SJSA1 (cell line): Measurements from ENCODE around the gene C1QC. TPM values are rescaled to one million over a fixed set of nuclear protein-coding genes. Genes with fewer than 3 reads are reported as not detected.

ENCODE experiments used
- DNase-seq, 2 experiments: peaks; one replicate each; pipeline ENCODE4 v3.0.0-alpha.2; 2015 to 2020; ENCODE audit warnings: low spot score in 2 of 2, low read depth in 1 of 2
- H3K27ac ChIP-seq: fragments of 250-450 bp; sonication (Bioruptor Pico); 2 replicates; pipeline ENCODE4 v1.5.1; 2020; ENCODE audit warnings: mild to moderate bottlenecking, moderate library complexity
- H3K27me3 ChIP-seq: fragments of 250-450 bp; sonication (Bioruptor Pico); replicated peaks from 2 replicates; pipeline ENCODE4 v1.5.1; 2020; ENCODE audit warnings: mild to moderate bottlenecking, moderate library complexity
- H3K36me3 ChIP-seq: fragments of 250-450 bp; sonication (Bioruptor Pico); 2 replicates; pipeline ENCODE4 v1.5.1; 2020; ENCODE audit warnings: mild to moderate bottlenecking
- H3K4me1 ChIP-seq: fragments of 250-450 bp; sonication (Bioruptor Pico); replicated peaks from 2 replicates; pipeline ENCODE4 v1.6.1; 2021; ENCODE audit warnings: mild to moderate bottlenecking
- H3K4me3 ChIP-seq: fragments of 250-450 bp; sonication (Bioruptor Pico); 2 replicates; pipeline ENCODE4 v1.5.1; 2020; ENCODE audit warnings: mild to moderate bottlenecking
- H3K9me3 ChIP-seq: fragments of 250-450 bp; sonication (Bioruptor Pico); replicated peaks from 2 replicates; pipeline ENCODE4 v1.5.1; 2020; ENCODE audit warnings: mild to moderate bottlenecking
- total RNA-seq: library from RNA; depleted of rRNA; stranded (reverse); fragments of >200 nt; shearing (Covaris generic); gene quantifications from 2 replicates; pipeline ENCODE4 v1.2.3, GENCODE V29; 2014

The C1QC gene
- total RNA-seq, 1 experiment from 2014 or later: not detected

DNA sequence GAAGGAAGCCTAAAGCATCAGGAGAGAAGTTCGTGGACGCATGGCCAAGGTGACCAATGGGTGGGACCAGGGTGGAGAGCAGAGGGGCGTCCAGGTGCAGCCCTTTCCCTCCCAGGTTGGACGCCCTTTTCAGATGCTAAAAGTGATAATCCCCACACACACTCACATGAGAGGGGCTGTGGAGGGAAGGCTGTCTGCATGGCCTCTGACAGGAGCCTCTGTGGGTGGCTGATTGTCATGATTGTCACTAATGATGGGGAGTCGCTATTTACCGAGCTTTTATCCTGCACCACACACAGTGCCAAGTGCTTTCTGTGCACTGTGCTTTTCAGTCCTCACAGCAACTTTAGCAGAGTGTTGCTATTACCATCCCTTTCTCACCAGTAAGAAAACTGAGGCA lies 34.1 kb upstream of the C1QC start:
- Histone ChIP-seq H3K9me3 (no peaks in the 10 kb centered on the region), H3K4me3 (no peak overlapping the region), H3K36me3 (no peaks in the 10 kb centered on the region), H3K4me1 (no peaks in the 10 kb centered on the region), H3K27me3 (peaks cover 20% of the 10 kb centered on the region), H3K27ac (no peak overlapping the region)
- no peak for DNase-seq

DNA sequence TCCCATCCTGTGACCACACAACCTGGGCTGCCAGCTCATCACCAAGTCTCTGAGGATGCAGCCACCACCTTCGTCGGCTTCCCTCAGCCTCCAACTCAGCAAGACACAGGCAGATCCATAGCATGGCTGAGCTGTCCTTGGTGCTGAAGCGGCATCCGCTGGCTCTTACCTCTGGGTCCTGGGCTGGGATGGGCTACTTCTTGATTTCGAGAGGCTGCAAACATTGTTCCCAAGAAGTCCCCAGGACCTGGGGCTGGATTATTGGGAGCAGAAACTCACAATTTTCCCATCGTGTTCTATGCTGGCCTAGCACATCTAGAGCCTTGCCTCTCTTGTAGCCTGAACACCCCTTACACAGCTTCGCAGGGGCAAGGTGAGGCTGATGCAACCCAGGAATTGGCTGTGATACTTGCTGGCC lies 31.9 kb upstream of the C1QC start:
- Histone ChIP-seq H3K27me3 (peaks cover 32% of the 10 kb centered on the region), H3K9me3 (no peaks in the 10 kb centered on the region), H3K4me1 (no peaks in the 10 kb centered on the region), H3K36me3 (no peaks in the 10 kb centered on the region), H3K4me3 (no peak overlapping the region), H3K27ac (no peak overlapping the region)
- DNase-seq: peak in 1 of 2 experiments; percentile 38

DNA sequence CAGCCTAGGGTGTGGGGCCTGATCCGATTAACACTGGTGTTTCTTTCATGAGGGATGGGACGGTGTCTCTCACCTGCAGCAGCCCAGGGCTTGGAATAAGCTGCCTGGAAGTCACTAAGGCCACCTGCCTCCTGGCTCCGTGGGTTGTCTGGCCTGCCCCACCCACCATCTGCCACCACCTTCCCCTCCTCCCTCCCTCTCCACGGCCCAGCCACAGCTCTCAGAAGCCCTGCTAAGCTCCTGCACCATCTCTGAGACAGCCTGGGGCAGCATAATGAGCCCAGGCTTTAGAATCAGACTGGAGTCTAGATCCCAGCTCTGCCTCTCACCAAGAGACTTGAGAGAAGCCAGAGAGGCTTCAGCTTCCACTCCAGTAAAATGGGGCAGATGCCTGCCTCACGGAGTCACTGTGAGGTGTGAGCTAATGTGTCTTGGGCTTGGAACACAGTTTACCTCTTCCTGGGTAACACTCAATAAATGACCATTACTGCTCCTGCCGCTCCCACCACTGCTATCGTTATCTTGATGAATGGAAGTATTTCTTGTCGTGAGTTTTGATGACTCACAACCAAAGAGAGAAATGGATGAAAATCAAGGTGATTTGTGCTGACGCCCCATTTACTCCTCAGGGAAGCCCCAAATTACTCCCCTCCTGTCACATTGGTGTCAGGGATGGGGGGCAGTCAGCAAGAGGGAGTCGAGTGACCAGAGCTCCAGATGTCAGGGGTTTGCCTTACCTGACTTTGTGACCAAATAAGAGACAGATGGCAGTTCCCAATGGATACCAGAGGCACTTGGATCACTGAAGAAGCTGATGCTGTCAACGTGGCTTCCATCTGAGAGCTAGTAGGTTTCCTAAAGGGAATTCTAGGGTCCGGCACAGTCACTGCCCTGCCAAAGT lies 30.5 kb upstream of the C1QC start:
- Histone ChIP-seq H3K9me3 (no peaks in the 10 kb centered on the region), H3K27ac (no peak overlapping the region), H3K4me1 (no peaks in the 10 kb centered on the region), H3K27me3 (peaks cover 41% of the 10 kb centered on the region), H3K36me3 (no peaks in the 10 kb centered on the region), H3K4me3 (no peak overlapping the region)
- DNase-seq: no peak

DNA sequence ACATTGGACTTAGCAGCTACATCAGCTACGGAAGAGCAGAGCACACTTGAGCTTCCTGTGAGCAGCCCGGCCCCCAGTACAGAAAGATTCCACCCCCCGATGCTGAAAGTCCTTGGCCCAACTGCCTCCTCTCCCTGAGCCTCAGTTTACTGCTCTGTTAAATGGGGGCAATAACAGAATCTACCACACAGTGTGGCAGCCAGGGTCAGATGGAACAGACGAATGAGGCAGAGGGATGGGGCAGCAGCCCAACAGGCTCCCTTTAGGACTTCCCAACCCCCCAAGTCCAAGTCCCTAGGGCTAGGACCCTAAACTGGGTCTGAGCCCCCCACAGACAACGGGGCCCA lies 29.9 kb upstream of the C1QC start:
- Histone ChIP-seq H3K27me3 (peaks cover 47% of the 10 kb centered on the region), H3K36me3 (no peaks in the 10 kb centered on the region), H3K9me3 (no peaks in the 10 kb centered on the region), H3K27ac (no peak overlapping the region), H3K4me1 (no peaks in the 10 kb centered on the region), H3K4me3 (no peak overlapping the region)
- DNase-seq: no peak

DNA sequence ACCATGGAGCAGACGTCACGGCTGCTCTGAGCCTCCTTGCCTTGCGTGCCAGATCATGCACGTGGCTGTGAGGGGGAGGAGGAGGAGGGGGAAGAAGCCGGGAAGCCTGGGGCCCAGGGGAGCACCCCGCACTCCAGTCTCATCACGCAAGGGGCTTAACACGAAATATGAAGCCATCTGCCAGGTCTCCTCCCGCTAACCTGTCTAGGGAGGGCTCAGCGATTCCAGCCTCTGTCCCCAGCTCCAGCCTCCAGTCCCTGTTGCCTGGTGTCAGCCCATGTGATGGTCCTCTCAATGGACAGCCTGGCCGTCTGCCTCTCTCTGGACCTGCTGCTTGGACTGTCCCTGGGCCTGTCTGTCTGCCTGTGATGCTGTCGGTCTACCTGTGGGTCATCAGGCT lies 29.5 kb upstream of the C1QC start:
- Histone ChIP-seq H3K4me3 (no peak overlapping the region), H3K27me3 (peaks cover 51% of the 10 kb centered on the region), H3K9me3 (no peaks in the 10 kb centered on the region), H3K36me3 (no peaks in the 10 kb centered on the region), H3K27ac (no peak overlapping the region), H3K4me1 (no peaks in the 10 kb centered on the region)
- DNase-seq: no peak

DNA sequence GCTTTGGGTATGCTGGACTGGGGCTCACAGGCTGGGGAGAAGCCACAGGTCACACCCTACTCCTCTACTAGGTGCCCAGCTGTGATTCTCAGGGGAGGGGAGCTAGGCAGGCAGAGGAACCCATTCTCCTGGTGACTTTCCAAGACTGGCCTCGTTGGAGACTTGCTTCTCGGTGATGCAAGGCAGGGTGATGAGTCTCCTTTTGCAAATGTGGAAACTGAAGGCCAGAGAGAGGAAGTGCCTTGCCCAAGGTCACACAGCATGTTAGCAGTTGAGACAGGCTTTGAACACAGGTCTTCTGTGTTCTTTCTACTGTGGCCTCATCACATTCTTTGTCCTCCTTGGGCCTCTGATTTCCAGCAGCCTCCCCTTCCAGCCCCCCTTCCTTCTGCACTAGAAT lies 27.5 kb upstream of the C1QC start:
- peaks cover 69% of the 10 kb centered on the region for H3K27me3 ChIP-seq
- H3K27ac ChIP-seq: no peak overlapping the region
- H3K4me3 ChIP-seq: no peak overlapping the region
- H3K36me3 ChIP-seq: no peaks in the 10 kb centered on the region
- no peaks in the 10 kb centered on the region for H3K9me3 ChIP-seq
- DNase-seq: no peak
- H3K4me1 ChIP-seq: no peaks in the 10 kb centered on the region

DNA sequence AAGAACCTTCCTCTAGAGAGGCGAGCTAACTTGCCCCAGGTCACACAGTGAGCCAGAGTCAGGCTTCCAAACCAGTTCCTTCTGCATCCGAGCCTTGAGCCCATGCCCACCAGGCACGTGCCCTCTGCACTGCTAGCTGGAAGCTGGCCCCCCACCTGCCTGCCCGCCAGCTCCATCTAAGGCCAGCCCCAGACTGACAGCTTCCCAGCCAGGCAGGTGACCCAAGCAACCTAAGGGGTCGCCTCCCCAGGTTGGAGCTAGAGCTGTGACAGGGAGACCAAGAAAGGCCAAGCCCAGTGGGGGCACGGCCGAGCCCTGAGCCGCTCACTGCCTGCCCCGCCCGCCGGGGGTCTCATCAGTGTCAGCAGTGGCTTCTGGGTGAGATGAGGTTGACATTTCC lies 26.9 kb upstream of the C1QC start:
- Histone ChIP-seq H3K9me3 (no peaks in the 10 kb centered on the region), H3K4me3 (no peak overlapping the region), H3K4me1 (no peaks in the 10 kb centered on the region), H3K36me3 (no peaks in the 10 kb centered on the region), H3K27me3 (peaks cover 74% of the 10 kb centered on the region), H3K27ac (no peak overlapping the region)
- no peak for DNase-seq

DNA sequence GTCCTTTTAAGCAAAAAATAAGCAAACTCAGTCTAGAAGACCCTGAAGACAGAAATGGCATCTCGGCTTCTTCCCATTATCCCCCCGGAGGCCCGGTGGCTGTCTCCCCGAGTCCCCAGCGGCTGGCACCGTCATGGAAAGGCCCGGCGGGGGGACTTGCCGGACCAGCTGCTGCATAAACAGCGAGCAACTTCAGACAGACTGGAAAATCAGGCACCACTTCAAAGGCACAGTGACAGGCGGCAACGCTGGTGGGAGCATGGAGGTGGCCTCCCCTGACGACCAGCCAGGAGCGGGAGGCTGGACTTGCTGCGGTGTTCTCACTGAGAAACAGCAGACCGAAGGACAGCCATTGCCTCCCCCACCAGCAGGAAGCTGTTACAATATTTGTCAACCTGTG lies 25.4 kb upstream of the C1QC start:
- H3K4me1 ChIP-seq: no peaks in the 10 kb centered on the region
- no peak overlapping the region for H3K4me3 ChIP-seq
- H3K27me3 ChIP-seq: peaks cover 87% of the 10 kb centered on the region
- no peak overlapping the region for H3K27ac ChIP-seq
- H3K36me3 ChIP-seq: no peaks in the 10 kb centered on the region
- DNase-seq: no peak
- no peaks in the 10 kb centered on the region for H3K9me3 ChIP-seq

DNA sequence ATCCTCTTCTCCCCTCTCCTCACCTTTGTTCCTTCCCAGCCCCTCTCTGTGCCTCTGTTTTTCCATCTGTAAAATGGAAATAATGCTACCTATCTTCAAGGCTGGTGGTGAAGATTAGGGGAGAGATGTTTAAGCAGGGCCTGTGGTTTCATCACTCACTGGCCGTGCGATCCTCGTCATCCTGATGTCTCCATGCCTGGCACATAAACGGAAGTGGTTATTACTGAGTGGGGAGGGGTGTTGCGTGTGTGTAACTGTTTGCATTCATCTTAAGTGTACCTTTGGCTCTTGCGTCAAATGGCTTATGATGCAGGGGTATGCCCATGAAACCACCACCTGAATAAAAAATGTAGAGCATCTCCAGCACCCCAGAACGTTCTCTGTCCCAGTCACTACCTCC lies 24.2 kb upstream of the C1QC start:
- DNase-seq: no peak
- no peaks in the 10 kb centered on the region for H3K9me3 ChIP-seq
- peaks cover 84% of the 10 kb centered on the region for H3K27me3 ChIP-seq

DNA sequence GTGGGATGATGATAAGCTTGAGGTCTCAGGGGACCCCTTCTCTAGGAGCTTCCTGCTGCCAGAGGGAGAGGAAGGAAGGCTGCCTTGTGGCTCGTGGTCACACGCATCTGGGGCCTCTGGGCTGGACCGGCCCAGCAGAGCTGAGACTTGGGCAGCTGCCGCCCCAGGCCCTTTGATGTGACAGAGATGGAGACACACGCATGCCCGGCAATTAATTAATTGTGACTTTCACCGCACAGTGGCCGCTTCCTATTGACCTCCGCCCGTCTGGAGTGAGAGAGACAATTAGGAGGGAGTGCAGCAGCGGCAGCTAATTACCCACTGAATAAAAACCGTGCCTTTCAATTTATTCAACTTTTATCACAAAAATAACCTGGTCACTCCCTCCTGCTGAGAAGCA lies 23.6 kb upstream of the C1QC start:
- H3K36me3 ChIP-seq: no peaks in the 10 kb centered on the region
- peaks cover 82% of the 10 kb centered on the region for H3K27me3 ChIP-seq
- H3K4me1 ChIP-seq: no peaks in the 10 kb centered on the region
- H3K27ac ChIP-seq: no peak overlapping the region
- no peak overlapping the region for H3K4me3 ChIP-seq
- H3K9me3 ChIP-seq: no peaks in the 10 kb centered on the region
- no peak for DNase-seq

More for the DNA sequence above, 24.2 kb upstream of the C1QC start:
- no peak overlapping the region for H3K27ac ChIP-seq
- H3K4me3 ChIP-seq: no peak overlapping the region
- H3K36me3 ChIP-seq: no peaks in the 10 kb centered on the region
- no peaks in the 10 kb centered on the region for H3K4me1 ChIP-seq

DNA sequence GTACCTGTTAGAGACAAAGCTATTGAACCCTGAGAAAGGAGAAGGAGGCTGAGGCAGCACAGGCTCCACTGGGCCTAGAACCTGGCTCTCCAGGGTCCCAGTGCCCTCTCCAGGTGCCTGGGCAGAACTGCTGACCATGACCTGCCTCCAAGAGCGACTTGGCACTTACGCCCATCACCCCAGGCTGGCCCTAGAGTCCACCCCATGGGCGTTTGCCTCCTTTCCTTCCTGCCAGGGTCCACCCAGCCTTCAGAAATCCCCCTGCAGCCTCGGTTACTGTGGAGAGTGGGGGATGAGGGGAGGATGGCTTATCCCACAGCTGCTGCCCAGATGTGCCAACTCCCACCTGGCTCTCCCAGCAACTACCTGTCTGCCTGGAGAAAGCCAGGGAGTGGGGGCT lies 21.7 kb upstream of the C1QC start:
- Histone ChIP-seq H3K4me1 (no peaks in the 10 kb centered on the region), H3K9me3 (no peaks in the 10 kb centered on the region), H3K27ac (no peak overlapping the region), H3K36me3 (no peaks in the 10 kb centered on the region), H3K27me3 (peaks cover 85% of the 10 kb centered on the region), H3K4me3 (no peak overlapping the region)
- DNase-seq: no peak

DNA sequence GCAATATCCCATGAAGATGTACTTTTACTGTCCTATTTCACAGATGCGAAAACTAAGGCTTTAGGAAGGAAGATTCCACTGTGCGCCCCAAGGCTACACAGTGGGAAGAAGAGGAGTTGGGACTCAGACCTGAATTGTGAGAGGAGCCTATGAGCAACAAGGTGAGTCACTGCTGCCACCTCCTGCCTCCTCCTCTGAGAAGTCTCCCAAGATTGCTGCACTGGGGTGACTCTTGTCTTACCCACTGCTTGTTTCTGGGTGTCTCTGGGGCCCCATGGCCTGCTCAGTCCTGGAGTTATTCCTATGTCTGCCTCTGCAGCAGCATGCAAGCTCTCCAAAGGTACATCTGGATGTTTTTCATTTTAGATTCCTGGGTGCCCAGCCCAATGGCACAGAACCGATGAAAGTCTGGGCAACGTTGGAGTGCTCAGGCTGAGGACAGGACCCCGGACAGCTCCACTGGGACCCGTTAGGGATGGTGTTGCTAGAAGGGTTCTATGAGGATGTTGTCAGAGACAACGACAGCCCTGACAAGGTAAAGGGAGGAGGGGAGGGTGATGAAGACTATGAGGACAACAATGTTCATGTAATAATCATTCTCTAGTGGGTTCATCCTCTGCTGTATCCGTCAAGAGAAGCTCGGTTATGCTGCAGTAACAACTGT lies 18.0 kb upstream of the C1QC start:
- H3K27ac ChIP-seq: no peak overlapping the region
- no peaks in the 10 kb centered on the region for H3K36me3 ChIP-seq
- no peak overlapping the region for H3K4me3 ChIP-seq
- H3K9me3 ChIP-seq: no peaks in the 10 kb centered on the region
- no peaks in the 10 kb centered on the region for H3K4me1 ChIP-seq
- peaks cover 72% of the 10 kb centered on the region for H3K27me3 ChIP-seq
- DNase-seq: no peak

DNA sequence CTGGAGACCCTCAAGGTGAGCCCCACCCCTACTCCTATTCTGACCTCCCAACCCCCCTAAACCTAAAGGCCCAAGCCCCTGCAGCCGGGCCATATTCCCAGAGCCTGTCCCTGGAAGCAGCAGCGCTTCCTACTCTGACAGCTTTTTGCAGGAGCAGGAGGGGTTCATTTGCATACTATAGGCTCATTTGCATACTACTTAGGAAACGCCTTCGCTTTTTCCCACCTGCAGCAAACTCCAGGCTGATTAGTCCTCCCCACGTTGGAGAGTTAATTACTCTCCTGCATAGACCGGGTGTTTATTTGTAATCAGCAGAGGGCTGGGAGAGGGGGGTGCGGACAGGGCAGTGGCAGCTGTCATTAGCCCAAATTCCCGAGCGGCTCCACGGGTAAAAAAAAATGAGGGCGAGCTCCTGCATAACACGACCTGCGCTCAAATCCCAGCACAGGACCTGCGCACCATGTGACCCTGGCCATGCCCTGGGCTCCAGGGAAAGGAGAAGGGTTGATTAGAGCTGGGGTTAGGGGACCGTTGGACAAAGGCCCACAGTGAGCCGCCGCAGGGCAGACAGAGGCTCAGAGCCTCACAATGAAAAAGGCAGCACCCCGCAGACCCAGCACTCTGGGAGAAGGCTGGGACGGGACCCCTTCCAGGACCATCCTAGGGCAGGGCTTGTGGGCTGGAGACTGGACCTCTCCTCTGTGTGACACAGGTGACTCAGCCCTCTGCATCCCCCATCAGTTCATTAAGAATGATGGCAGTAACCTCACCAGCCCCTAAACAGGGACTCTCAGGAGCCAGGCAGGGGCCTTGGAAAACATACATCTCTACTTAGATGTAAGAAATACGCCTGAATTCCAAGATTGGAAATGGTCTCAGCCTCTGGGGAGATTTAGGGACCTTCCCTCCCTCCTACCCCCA lies 16.9 kb upstream of the C1QC start:
- Histone ChIP-seq H3K27ac (no peak overlapping the region), H3K9me3 (no peaks in the 10 kb centered on the region), H3K4me3 (no peak overlapping the region), H3K4me1 (no peaks in the 10 kb centered on the region), H3K36me3 (no peaks in the 10 kb centered on the region), H3K27me3 (peaks cover 73% of the 10 kb centered on the region)
- DNase-seq: no peak

DNA sequence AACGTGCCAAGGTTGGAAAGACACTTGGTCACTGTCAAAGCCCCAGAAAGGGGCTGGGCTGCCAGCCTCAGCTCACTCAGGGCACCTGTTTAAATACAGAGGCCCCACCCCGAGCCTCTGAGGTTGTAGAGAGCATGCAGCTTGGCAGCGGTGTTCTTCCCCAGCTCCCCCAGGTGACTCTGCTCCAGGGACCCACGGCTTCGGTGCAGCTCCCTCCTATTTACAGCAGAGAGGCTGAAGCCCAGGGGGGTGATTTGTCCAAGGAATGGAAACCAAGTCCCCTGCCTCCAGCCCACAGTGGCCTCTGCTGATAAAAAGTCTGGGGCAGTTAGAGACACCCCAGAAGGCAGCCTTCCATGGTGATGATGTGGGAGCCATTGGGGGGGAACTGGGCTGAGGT lies 16.1 kb upstream of the C1QC start:
- Histone ChIP-seq H3K36me3 (no peaks in the 10 kb centered on the region), H3K9me3 (no peaks in the 10 kb centered on the region), H3K4me3 (no peak overlapping the region), H3K27ac (no peak overlapping the region), H3K4me1 (no peaks in the 10 kb centered on the region), H3K27me3 (peaks cover 73% of the 10 kb centered on the region)
- DNase-seq: no peak
